RWPE1 (cell line): ENCODE measurements around the gene TOX2.

Experiments used
- CTCF ChIA-PET: fragments of 350-600 bp; sonication (Branson Sonifier 250); formaldehyde crosslinking; extraction: SDS; loops from one replicate; lab custom pipeline; 2021; lab: Yijun Ruan, JAX
- POLR2A ChIA-PET: fragments of 400-600 bp; formaldehyde crosslinking; extraction: SDS; loops from one replicate; lab custom pipeline; 2020; ENCODE audit warnings: antibody characterized with exemption; ENCODE audit not compliant: low non-redundant PET; lab: Yijun Ruan, JAX
- DNase-seq: peaks from one replicate; pipeline ENCODE4 v3.0.0; 2012; ENCODE audit warnings: low spot score
- H3K27ac ChIP-seq: fragments of 450-650 bp; 2 replicates; pipeline ENCODE4 v1.5.1; 2017
- CTCF ChIP-seq: fragments of 450-650 bp; conservative IDR thresholded peaks from 2 replicates; pipeline ENCODE4 v1.5.1; 2017; ENCODE audit warnings: low read depth, mild to moderate bottlenecking

TOX2 gene

GRCh38 chr20:43984587-43984986, 69.9 kb downstream of the TOX2 start:
- DNase-seq = no peak
- no peak for TF ChIP-seq CTCF
- ChIA-PET POLR2A (no interaction called here), CTCF (interaction anchor here (1.2 kb wide), 1 partner anchor 16 kb away, joined by 3 read pairs; no protein-coding TSS in a partner anchor)
- H3K27ac ChIP-seq = no peak overlapping the region

- H3K27ac ChIP-seq = no peak overlapping the region
- no peak for TF ChIP-seq CTCF
- ChIA-PET CTCF (interaction anchor here (0.6 to 1.2 kb wide), 3 partner anchors 15 to 51 kb away, joined by 3 to 6 read pairs (median 3); no protein-coding TSS in a partner anchor), POLR2A (no interaction called here)
- DNase-seq = no peak
These were observed 70.5 kb downstream of the TOX2 start for GRCh38 chr20:43985121-43985520.

GRCh38 chr20:43985608-43986316, 71.1 kb downstream of the TOX2 start:
- CTCF ChIA-PET = interaction anchor here (0.6 kb wide), 2 partner anchors 21 to 52 kb away, joined by 3 to 6 read pairs; no protein-coding TSS in a partner anchor
- no peak for TF ChIP-seq CTCF
- no peak for DNase-seq
- POLR2A ChIA-PET = interaction anchor here (0.6 kb wide), 1 partner anchor 741 kb away, joined by 3 read pairs; no protein-coding TSS in a partner anchor
- no peak overlapping the region for H3K27ac ChIP-seq

GRCh38 chr20:43987018-43987417, 72.4 kb downstream of the TOX2 start:
- POLR2A ChIA-PET = no interaction called here
- DNase-seq = no peak
- TF ChIP-seq CTCF = no peak
- no peak overlapping the region for H3K27ac ChIP-seq
- CTCF ChIA-PET = interaction anchor here (0.5 kb wide), 1 partner anchor 269 kb away, joined by 3 read pairs; no protein-coding TSS in a partner anchor

GRCh38 chr20:43987531-43987930, 72.9 kb downstream of the TOX2 start:
- DNase-seq = no peak
- H3K27ac ChIP-seq = no peak overlapping the region
- TF ChIP-seq CTCF = no peak
- ChIA-PET CTCF (interaction anchor here (0.5 kb wide), 1 partner anchor 269 kb away, joined by 3 read pairs; no protein-coding TSS in a partner anchor), POLR2A (no interaction called here)

- no peak for DNase-seq
- H3K27ac ChIP-seq = no peak overlapping the region
- ChIA-PET POLR2A (no interaction called here), CTCF (no interaction called here)
- TF ChIP-seq CTCF = no peak
These were observed 73.8 kb downstream of the TOX2 start for GRCh38 chr20:43988451-43988850.
